GM18870 (cell line): Measurements from ENCODE around the gene CACNA1B.
"Not testable (repeated sequence)": the region's sequence is repeated elsewhere in the genome, so short reads cannot be mapped to it uniquely, and the experiment has no call there.

ENCODE experiments used
- ATAC-seq: cut with Tn5 transposase; IDR thresholded peaks from one replicate; pipeline ENCODE4 v1.9.1; 2021; ENCODE audit warnings: moderate library complexity; ENCODE audit not compliant: unreplicated experiment

The CACNA1B gene

GRCh38 chr9:138010861-138011260 is 133.3 kb downstream of the CACNA1B start:
- ATAC-seq = no peak

- no peak for ATAC-seq
Measured at GRCh38 chr9:138011951-138012500, 134.4 kb downstream of the CACNA1B start.

GRCh38 chr9:138013273-138013672 is 135.7 kb downstream of the CACNA1B start:
- ATAC-seq = no peak

- ATAC-seq = no peak
Measured at GRCh38 chr9:138013836-138014562, 136.4 kb downstream of the CACNA1B start.

- no peak for ATAC-seq
Measured at GRCh38 chr9:138014563-138014945, 137.0 kb downstream of the CACNA1B start.

GRCh38 chr9:138015021-138015829 is 137.6 kb downstream of the CACNA1B start:
- ATAC-seq = no peak

- ATAC-seq = no peak
Measured at GRCh38 chr9:138016406-138017187, 139.0 kb downstream of the CACNA1B start.

GRCh38 chr9:138017200-138017599 is 139.6 kb downstream of the CACNA1B start:
- ATAC-seq = no peak

GRCh38 chr9:138019514-138019913 is 141.9 kb downstream of the CACNA1B start:
- ATAC-seq = not testable (repeated sequence)

- no peak for ATAC-seq
Measured at GRCh38 chr9:138020120-138020794, 142.7 kb downstream of the CACNA1B start.

GRCh38 chr9:138020795-138021182 is 143.2 kb downstream of the CACNA1B start:
- ATAC-seq = no peak

- ATAC-seq = no peak
Measured at GRCh38 chr9:138021251-138022056, 143.9 kb downstream of the CACNA1B start.

GRCh38 chr9:138022121-138022741 is 144.6 kb downstream of the CACNA1B start:
- no peak for ATAC-seq

- ATAC-seq = no peak
Measured at GRCh38 chr9:138022756-138023393, 145.3 kb downstream of the CACNA1B start.

GRCh38 chr9:138023394-138024124 is 146.0 kb downstream of the CACNA1B start:
- ATAC-seq = no peak

GRCh38 chr9:138024131-138024530 is 146.5 kb downstream of the CACNA1B start:
- ATAC-seq = no peak

GRCh38 chr9:138024831-138025291 is 147.3 kb downstream of the CACNA1B start:
- ATAC-seq = no peak

GRCh38 chr9:138025417-138025816 is 147.8 kb downstream of the CACNA1B start:
- ATAC-seq = no peak
